WTC11 (cell line): ENCODE results near the gene HSPH1. TPM values are rescaled to one million over a fixed set of nuclear protein-coding genes. Genes with fewer than 3 reads are reported as not detected.

Source experiments
- CREB1 ChIP-seq: sonication (generic); formaldehyde crosslinking; IDR thresholded peaks from 2 replicates; pipeline ENCODE4 v1.8.0; 2023; ENCODE audit warnings: mild to moderate bottlenecking, missing genetic modification reagents
- JUN ChIP-seq: sonication (generic); formaldehyde crosslinking; IDR thresholded peaks from 2 replicates; pipeline ENCODE4 v1.8.0; 2023; ENCODE audit warnings: mild to moderate bottlenecking, missing genetic modification reagents
- NFYB ChIP-seq: sonication (generic); formaldehyde crosslinking; conservative IDR thresholded peaks from 2 replicates; pipeline ENCODE4 v1.8.0; 2022; ENCODE audit warnings: low read depth, missing genetic modification reagents
- total RNA-seq: library from RNA; stranded (reverse); gene quantifications from 3 replicates; pipeline ENCODE4 v1.2.3, GENCODE V29; 2021
- TF ChIP-seq, protein P1 (sequence below): sonication (generic); formaldehyde crosslinking; IDR thresholded peaks from 2 replicates; pipeline ENCODE4 v1.8.1; 2023; ENCODE audit warnings: mild to moderate bottlenecking, missing genetic modification reagents, borderline replicate concordance
- TF ChIP-seq, protein P2 (sequence below): sonication (generic); formaldehyde crosslinking; IDR thresholded peaks from 2 replicates; pipeline ENCODE4 v1.8.1; 2023; ENCODE audit warnings: mild to moderate bottlenecking, moderate library complexity, missing genetic modification reagents

HSPH1 gene
- total RNA-seq, 1 experiment from 2014 or later: 114 TPM

DNA sequence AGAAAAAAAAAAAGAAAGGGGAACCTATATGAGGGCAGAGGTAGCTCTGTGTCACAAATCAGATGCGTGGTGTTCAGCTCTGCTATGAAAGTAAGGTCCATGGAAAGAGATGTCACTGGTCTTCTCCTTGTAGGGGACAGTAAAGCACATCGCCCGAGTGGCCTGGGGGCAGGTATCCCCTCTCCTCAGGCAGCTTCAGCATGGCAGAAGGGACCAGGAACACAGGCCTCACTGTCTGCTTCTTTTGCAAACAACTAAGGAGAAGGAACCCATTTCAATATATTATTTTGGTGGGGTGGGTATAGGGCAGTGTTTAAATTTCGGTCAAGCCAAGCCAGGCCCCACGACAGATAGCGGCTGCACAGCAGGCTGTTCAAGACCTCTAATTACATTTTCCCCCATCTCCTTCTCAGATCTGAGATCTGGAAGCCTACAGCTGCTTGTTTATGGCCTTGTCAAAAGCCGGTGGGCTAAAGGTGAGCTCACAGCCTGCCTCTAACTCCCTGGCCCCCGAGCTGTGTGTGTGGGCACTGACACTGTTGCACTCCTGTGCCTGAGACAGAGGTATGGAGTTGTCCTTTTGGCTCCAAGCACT lies 72.8 kb downstream of the HSPH1 start (continued):
- TF ChIP-seq, protein P1, sequence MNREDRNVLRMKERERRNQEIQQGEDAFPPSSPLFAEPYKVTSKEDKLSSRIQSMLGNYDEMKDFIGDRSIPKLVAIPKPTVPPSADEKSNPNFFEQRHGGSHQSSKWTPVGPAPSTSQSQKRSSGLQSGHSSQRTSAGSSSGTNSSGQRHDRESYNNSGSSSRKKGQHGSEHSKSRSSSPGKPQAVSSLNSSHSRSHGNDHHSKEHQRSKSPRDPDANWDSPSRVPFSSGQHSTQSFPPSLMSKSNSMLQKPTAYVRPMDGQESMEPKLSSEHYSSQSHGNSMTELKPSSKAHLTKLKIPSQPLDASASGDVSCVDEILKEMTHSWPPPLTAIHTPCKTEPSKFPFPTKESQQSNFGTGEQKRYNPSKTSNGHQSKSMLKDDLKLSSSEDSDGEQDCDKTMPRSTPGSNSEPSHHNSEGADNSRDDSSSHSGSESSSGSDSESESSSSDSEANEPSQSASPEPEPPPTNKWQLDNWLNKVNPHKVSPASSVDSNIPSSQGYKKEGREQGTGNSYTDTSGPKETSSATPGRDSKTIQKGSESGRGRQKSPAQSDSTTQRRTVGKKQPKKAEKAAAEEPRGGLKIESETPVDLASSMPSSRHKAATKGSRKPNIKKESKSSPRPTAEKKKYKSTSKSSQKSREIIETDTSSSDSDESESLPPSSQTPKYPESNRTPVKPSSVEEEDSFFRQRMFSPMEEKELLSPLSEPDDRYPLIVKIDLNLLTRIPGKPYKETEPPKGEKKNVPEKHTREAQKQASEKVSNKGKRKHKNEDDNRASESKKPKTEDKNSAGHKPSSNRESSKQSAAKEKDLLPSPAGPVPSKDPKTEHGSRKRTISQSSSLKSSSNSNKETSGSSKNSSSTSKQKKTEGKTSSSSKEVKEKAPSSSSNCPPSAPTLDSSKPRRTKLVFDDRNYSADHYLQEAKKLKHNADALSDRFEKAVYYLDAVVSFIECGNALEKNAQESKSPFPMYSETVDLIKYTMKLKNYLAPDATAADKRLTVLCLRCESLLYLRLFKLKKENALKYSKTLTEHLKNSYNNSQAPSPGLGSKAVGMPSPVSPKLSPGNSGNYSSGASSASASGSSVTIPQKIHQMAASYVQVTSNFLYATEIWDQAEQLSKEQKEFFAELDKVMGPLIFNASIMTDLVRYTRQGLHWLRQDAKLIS (CRISPR knock-in tag): no peak
- TF ChIP-seq NFYB (CRISPR knock-in tag): no peak
- TF ChIP-seq, protein P2, sequence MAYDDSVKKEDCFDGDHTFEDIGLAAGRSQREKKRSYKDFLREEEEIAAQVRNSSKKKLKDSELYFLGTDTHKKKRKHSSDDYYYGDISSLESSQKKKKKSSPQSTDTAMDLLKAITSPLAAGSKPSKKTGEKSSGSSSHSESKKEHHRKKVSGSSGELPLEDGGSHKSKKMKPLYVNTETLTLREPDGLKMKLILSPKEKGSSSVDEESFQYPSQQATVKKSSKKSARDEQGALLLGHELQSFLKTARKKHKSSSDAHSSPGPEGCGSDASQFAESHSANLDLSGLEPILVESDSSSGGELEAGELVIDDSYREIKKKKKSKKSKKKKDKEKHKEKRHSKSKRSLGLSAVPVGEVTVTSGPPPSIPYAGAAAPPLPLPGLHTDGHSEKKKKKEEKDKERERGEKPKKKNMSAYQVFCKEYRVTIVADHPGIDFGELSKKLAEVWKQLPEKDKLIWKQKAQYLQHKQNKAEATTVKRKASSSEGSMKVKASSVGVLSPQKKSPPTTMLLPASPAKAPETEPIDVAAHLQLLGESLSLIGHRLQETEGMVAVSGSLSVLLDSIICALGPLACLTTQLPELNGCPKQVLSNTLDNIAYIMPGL (CRISPR knock-in tag): no peak
- no peak for TF ChIP-seq CREB1 (CRISPR knock-in tag)
- no peak for TF ChIP-seq JUN (CRISPR knock-in tag)

Other genes with a start within 250 kb of the HSPH1 start
- gene TEX26, start 229.2 kb downstream of the HSPH1 start, total RNA-seq: not detected in 3 replicates
- gene B3GLCT, start 38.1 kb upstream of the HSPH1 start, total RNA-seq: 2.4 to 3.1 TPM (median 2.7 TPM) in 3 replicates